ENCODE results near the gene DAAM1.

DNA sequence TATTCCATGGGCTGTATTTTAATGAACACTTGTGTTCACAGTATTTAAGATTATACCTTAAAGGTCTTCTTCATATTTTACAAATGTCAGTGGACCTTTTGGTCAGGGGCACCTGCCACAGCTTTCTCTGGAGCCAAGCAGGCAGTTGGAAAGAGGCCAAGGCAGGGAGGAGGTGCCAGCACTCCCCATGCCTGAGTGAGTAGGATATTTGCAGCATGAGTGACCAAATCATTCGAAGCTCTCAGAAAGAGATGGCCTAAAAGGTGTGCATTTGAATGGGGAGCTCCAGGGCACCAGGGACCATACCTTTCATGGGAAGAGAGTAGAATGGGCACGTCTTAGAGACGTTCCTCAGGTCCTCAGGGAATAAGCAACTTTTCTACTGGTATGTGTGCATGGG, 155.1 kb downstream of the DAAM1 start:
- TF ChIP-seq ZFP30 (CRISPR knock-in tag; IDR thresholded peaks at IDR 0.05) = no peak
- TF ChIP-seq ZNF565 (CRISPR knock-in tag; conservative IDR thresholded peaks at IDR 0.05; ENCODE audit: low read depth) = no peak
- no peak for TF ChIP-seq RARB (CRISPR knock-in tag; IDR thresholded peaks at IDR 0.05)
- TF ChIP-seq, protein P1, sequence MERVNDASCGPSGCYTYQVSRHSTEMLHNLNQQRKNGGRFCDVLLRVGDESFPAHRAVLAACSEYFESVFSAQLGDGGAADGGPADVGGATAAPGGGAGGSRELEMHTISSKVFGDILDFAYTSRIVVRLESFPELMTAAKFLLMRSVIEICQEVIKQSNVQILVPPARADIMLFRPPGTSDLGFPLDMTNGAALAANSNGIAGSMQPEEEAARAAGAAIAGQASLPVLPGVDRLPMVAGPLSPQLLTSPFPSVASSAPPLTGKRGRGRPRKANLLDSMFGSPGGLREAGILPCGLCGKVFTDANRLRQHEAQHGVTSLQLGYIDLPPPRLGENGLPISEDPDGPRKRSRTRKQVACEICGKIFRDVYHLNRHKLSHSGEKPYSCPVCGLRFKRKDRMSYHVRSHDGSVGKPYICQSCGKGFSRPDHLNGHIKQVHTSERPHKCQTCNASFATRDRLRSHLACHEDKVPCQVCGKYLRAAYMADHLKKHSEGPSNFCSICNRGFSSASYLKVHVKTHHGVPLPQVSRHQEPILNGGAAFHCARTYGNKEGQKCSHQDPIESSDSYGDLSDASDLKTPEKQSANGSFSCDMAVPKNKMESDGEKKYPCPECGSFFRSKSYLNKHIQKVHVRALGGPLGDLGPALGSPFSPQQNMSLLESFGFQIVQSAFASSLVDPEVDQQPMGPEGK (CRISPR knock-in tag; IDR thresholded peaks at IDR 0.05; ENCODE audit: borderline replicate concordance) = no peak
- TF ChIP-seq ZFP3 (CRISPR knock-in tag; IDR thresholded peaks at IDR 0.05) = no peak
- TF ChIP-seq TOX (CRISPR knock-in tag; IDR thresholded peaks at IDR 0.05; ENCODE audit: borderline replicate concordance) = no peak
- no peak for TF ChIP-seq TCF4 (CRISPR knock-in tag; IDR thresholded peaks at IDR 0.05; ENCODE audit: borderline replicate concordance)
- TF ChIP-seq ZNF70 (CRISPR knock-in tag; IDR thresholded peaks at IDR 0.05) = no peak
- TF ChIP-seq ARNTL (CRISPR knock-in tag; IDR thresholded peaks at IDR 0.05; ENCODE audit: borderline replicate concordance, low read depth) = no peak

Measured in SK-N-SH treated with all-trans-retinoic acid at 6 μM for 48 hours (cell line).